ENCODE data around the gene TK2.

TK2 gene

GRCh38 chr16:66585481-66586239, 35.7 kb upstream of the TK2 start:
- no peaks in the 10 kb centered on the region for H3K27me3 Mint-ChIP-seq
- no peak overlapping the region for H3K27ac Mint-ChIP-seq (ENCODE audit: low read depth)
- ATAC-seq (replicated peaks; ENCODE audit: extremely low read depth, poor library complexity, severe bottlenecking) (no peak), DNase-seq (ENCODE audit: low spot score in 2 of 2) (no peak)
- H3K36me3 Mint-ChIP-seq (ENCODE audit: insufficient read depth) = peaks cover 6% of the 10 kb centered on the region
- H3K4me1 Mint-ChIP-seq = peaks cover 16% of the 10 kb centered on the region
- no peaks in the 10 kb centered on the region for H3K9me3 Mint-ChIP-seq
- H3K4me3 Mint-ChIP-seq = no peak overlapping the region

GRCh38 chr16:66581246-66581952, 31.5 kb upstream of the TK2 start:
- DNase-seq (ENCODE audit: low spot score in 2 of 2) (no peak), ATAC-seq (replicated peaks; ENCODE audit: extremely low read depth, poor library complexity, severe bottlenecking) (no peak)
- no peaks in the 10 kb centered on the region for H3K9me3 Mint-ChIP-seq
- H3K27ac Mint-ChIP-seq (ENCODE audit: low read depth) = no peak overlapping the region
- H3K36me3 Mint-ChIP-seq (ENCODE audit: insufficient read depth) = peaks cover 2% of the 10 kb centered on the region
- H3K4me3 Mint-ChIP-seq = no peak overlapping the region
- H3K27me3 Mint-ChIP-seq = no peaks in the 10 kb centered on the region
- H3K4me1 Mint-ChIP-seq = peaks cover 16% of the 10 kb centered on the region

GRCh38 chr16:66580605-66581209, 30.8 kb upstream of the TK2 start:
- H3K27ac Mint-ChIP-seq (ENCODE audit: low read depth) = no peak overlapping the region
- DNase-seq (ENCODE audit: low spot score in 2 of 2) (no peak), ATAC-seq (replicated peaks; ENCODE audit: extremely low read depth, poor library complexity, severe bottlenecking) (no peak)
- peaks cover 16% of the 10 kb centered on the region for H3K4me1 Mint-ChIP-seq
- no peak overlapping the region for H3K4me3 Mint-ChIP-seq
- no peaks in the 10 kb centered on the region for H3K9me3 Mint-ChIP-seq
- no peaks in the 10 kb centered on the region for H3K27me3 Mint-ChIP-seq
- H3K36me3 Mint-ChIP-seq (ENCODE audit: insufficient read depth) = peaks cover 2% of the 10 kb centered on the region

GRCh38 chr16:66578651-66579531, 29.0 kb upstream of the TK2 start, which contains the start of gene CMTM2:
Gene CMTM2, plus strand, starts transcription at chr16:66579463. Its CDS starts 145 bp downstream, at chr16:66579608.
- Mint-ChIP-seq H3K27ac (ENCODE audit: low read depth) (no peak within 1 kb of the TSS), H3K36me3 (ENCODE audit: insufficient read depth) (peaks cover 2% of the 10 kb centered on the region), H3K27me3 (no peaks in the 10 kb centered on the region), H3K4me1 (peaks cover 16% of the 10 kb centered on the region), H3K4me3 (peak within 1 kb of the TSS; percentile 70), H3K9me3 (no peaks in the 10 kb centered on the region)
- ATAC-seq (replicated peaks; ENCODE audit: extremely low read depth, poor library complexity, severe bottlenecking) = no peak
- DNase-seq (ENCODE audit: low spot score in 2 of 2) = no peak

- ATAC-seq (replicated peaks; ENCODE audit: extremely low read depth, poor library complexity, severe bottlenecking) = no peak
- Mint-ChIP-seq H3K27ac (ENCODE audit: low read depth) (no peak overlapping the region), H3K9me3 (no peaks in the 10 kb centered on the region), H3K36me3 (ENCODE audit: insufficient read depth) (peaks cover 2% of the 10 kb centered on the region), H3K27me3 (no peaks in the 10 kb centered on the region), H3K4me1 (peaks cover 16% of the 10 kb centered on the region), H3K4me3 (no peak overlapping the region)
- DNase-seq (ENCODE audit: low spot score in 2 of 2) = no peak
Measured at GRCh38 chr16:66576296-66576695, 26.4 kb upstream of the TK2 start.

- peaks cover 2% of the 10 kb centered on the region for H3K36me3 Mint-ChIP-seq (ENCODE audit: insufficient read depth)
- H3K27me3 Mint-ChIP-seq = no peaks in the 10 kb centered on the region
- ATAC-seq (replicated peaks; ENCODE audit: extremely low read depth, poor library complexity, severe bottlenecking) = no peak
- H3K4me3 Mint-ChIP-seq = no peak overlapping the region
- H3K9me3 Mint-ChIP-seq = no peaks in the 10 kb centered on the region
- peaks cover 16% of the 10 kb centered on the region for H3K4me1 Mint-ChIP-seq
- DNase-seq (ENCODE audit: low spot score in 2 of 2) = no peak
- no peak overlapping the region for H3K27ac Mint-ChIP-seq (ENCODE audit: low read depth)
Measured at GRCh38 chr16:66575060-66575459, 25.1 kb upstream of the TK2 start.

GRCh38 chr16:66574531-66574930, 24.6 kb upstream of the TK2 start:
- ATAC-seq (replicated peaks; ENCODE audit: extremely low read depth, poor library complexity, severe bottlenecking) = no peak
- H3K4me3 Mint-ChIP-seq = no peak overlapping the region
- peaks cover 15% of the 10 kb centered on the region for H3K4me1 Mint-ChIP-seq
- no peak overlapping the region for H3K27ac Mint-ChIP-seq (ENCODE audit: low read depth)
- H3K9me3 Mint-ChIP-seq = no peaks in the 10 kb centered on the region
- peaks cover 2% of the 10 kb centered on the region for H3K36me3 Mint-ChIP-seq (ENCODE audit: insufficient read depth)
- H3K27me3 Mint-ChIP-seq = no peaks in the 10 kb centered on the region
- DNase-seq (ENCODE audit: low spot score in 2 of 2) = no peak

GRCh38 chr16:66574081-66574480, 24.2 kb upstream of the TK2 start:
- Mint-ChIP-seq H3K36me3 (ENCODE audit: insufficient read depth) (peaks cover 2% of the 10 kb centered on the region), H3K27ac (ENCODE audit: low read depth) (peak overlapping the region; percentile 38), H3K4me3 (no peak overlapping the region), H3K4me1 (peaks cover 14% of the 10 kb centered on the region), H3K27me3 (no peaks in the 10 kb centered on the region), H3K9me3 (no peaks in the 10 kb centered on the region)
- ATAC-seq (replicated peaks; ENCODE audit: extremely low read depth, poor library complexity, severe bottlenecking) = no peak
- DNase-seq (ENCODE audit: low spot score in 2 of 2) = no peak

- no peaks in the 10 kb centered on the region for H3K27me3 Mint-ChIP-seq
- H3K36me3 Mint-ChIP-seq (ENCODE audit: insufficient read depth) = peaks cover 4% of the 10 kb centered on the region
- H3K27ac Mint-ChIP-seq (ENCODE audit: low read depth) = peak overlapping the region; percentile 13
Measured at GRCh38 chr16:66572356-66572755, 22.4 kb upstream of the TK2 start.

GRCh38 chr16:66569827-66570405, 20.0 kb upstream of the TK2 start:
- Mint-ChIP-seq H3K4me3 (no peak overlapping the region), H3K4me1 (peaks cover 19% of the 10 kb centered on the region), H3K27ac (ENCODE audit: low read depth) (no peak overlapping the region), H3K36me3 (ENCODE audit: insufficient read depth) (peaks cover 16% of the 10 kb centered on the region), H3K27me3 (no peaks in the 10 kb centered on the region), H3K9me3 (no peaks in the 10 kb centered on the region)
- DNase-seq (ENCODE audit: low spot score in 2 of 2) = no peak
- no peak for ATAC-seq (replicated peaks; ENCODE audit: extremely low read depth, poor library complexity, severe bottlenecking)

More at GRCh38 chr16:66572356-66572755, 22.4 kb upstream of the TK2 start:
- no peak overlapping the region for H3K4me3 Mint-ChIP-seq
- DNase-seq (ENCODE audit: low spot score in 2 of 2) (no peak), ATAC-seq (replicated peaks; ENCODE audit: extremely low read depth, poor library complexity, severe bottlenecking) (no peak)
- H3K4me1 Mint-ChIP-seq = peaks cover 13% of the 10 kb centered on the region
- no peaks in the 10 kb centered on the region for H3K9me3 Mint-ChIP-seq

GRCh38 chr16:66569131-66569530, 19.2 kb upstream of the TK2 start:
- Mint-ChIP-seq H3K36me3 (ENCODE audit: insufficient read depth) (peaks cover 22% of the 10 kb centered on the region), H3K27me3 (no peaks in the 10 kb centered on the region), H3K9me3 (no peaks in the 10 kb centered on the region), H3K4me1 (peaks cover 23% of the 10 kb centered on the region), H3K27ac (ENCODE audit: low read depth) (peak overlapping the region; percentile 52), H3K4me3 (no peak overlapping the region)
- ATAC-seq (replicated peaks; ENCODE audit: extremely low read depth, poor library complexity, severe bottlenecking) = no peak
- DNase-seq (ENCODE audit: low spot score in 2 of 2) = no peak

- H3K27me3 Mint-ChIP-seq = no peaks in the 10 kb centered on the region
- H3K27ac Mint-ChIP-seq (ENCODE audit: low read depth) = peak overlapping the region; percentile 52
- ATAC-seq (replicated peaks; ENCODE audit: extremely low read depth, poor library complexity, severe bottlenecking) (no peak), DNase-seq (ENCODE audit: low spot score in 2 of 2) (no peak)
- peaks cover 30% of the 10 kb centered on the region for H3K4me1 Mint-ChIP-seq
- H3K4me3 Mint-ChIP-seq = no peak overlapping the region
- peaks cover 27% of the 10 kb centered on the region for H3K36me3 Mint-ChIP-seq (ENCODE audit: insufficient read depth)
- no peaks in the 10 kb centered on the region for H3K9me3 Mint-ChIP-seq
Measured at GRCh38 chr16:66568355-66568754, 18.4 kb upstream of the TK2 start.

All from central memory CD8-positive, alpha-beta T cell (primary cell).